Measurements from ENCODE around the gene DLGAP1.

DNA sequence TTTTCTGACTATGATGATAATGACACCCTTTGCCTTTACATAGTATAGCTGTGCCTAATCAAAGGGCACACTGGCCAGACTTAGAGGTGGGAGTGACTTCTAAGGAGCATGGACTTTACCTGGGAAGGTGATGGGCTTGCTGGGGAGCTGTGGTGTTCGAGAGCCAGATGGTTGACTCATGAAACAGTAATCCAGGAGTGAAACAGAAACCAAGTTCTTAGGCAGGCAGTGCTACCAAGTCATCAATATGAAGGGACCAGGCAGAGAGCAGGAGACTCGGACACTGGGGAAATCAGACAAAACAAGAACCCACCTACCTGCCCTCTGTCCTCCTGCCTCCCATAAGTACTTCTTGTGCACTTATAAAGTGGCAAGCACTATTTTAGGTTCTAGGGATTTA is 430.4 kb downstream of the DLGAP1 start:
- TF ChIP-seq, protein P1, sequence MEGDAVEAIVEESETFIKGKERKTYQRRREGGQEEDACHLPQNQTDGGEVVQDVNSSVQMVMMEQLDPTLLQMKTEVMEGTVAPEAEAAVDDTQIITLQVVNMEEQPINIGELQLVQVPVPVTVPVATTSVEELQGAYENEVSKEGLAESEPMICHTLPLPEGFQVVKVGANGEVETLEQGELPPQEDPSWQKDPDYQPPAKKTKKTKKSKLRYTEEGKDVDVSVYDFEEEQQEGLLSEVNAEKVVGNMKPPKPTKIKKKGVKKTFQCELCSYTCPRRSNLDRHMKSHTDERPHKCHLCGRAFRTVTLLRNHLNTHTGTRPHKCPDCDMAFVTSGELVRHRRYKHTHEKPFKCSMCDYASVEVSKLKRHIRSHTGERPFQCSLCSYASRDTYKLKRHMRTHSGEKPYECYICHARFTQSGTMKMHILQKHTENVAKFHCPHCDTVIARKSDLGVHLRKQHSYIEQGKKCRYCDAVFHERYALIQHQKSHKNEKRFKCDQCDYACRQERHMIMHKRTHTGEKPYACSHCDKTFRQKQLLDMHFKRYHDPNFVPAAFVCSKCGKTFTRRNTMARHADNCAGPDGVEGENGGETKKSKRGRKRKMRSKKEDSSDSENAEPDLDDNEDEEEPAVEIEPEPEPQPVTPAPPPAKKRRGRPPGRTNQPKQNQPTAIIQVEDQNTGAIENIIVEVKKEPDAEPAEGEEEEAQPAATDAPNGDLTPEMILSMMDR (IDR thresholded peaks at IDR 0.05) = no peak
- no peak for TF ChIP-seq POLR2A (IDR thresholded peaks at IDR 0.05)

All from testis (tissue), 2 donors.